Esophagus squamous epithelium (tissue), 4 donors: Measurements from ENCODE around the gene PCDHB4. TPM values are rescaled to one million over a fixed set of nuclear protein-coding genes. Genes with fewer than 3 reads are reported as not detected.

Experiments
- total RNA-seq, 4 donors: library from RNA; depleted of rRNA; stranded (reverse); fragments of >200 nt; gene quantifications; one replicate each; pipeline ENCODE4 v1.1.0, GENCODE V29; 2016

Gene PCDHB4
- total RNA-seq, 4 donors from 2014 or later = 0.30 to 2.4 (median 1.3) TPM

Other genes with a start within 250 kb of the PCDHB4 start
- under 1 TPM in 2 of 4 donors, not detected in 2; 0.15 to 0.26 TPM for gene PCDHA12, start 246.5 kb upstream of the PCDHB4 start, total RNA-seq
- gene PCDHA13, start 239.7 kb upstream of the PCDHB4 start, total RNA-seq = under 1 TPM in 1 of 4 donors, not detected in 3; 0.19 TPM
- gene PCDHAC1, start 195.5 kb upstream of the PCDHB4 start, total RNA-seq = under 1 TPM in 3 of 4 donors, not detected in 1; 0.06 to 0.27 (median 0.19) TPM
- 1 to 10 TPM in 1 of 4 donors, under 1 TPM in 1, not detected in 2; 0.19 to 2.2 TPM for gene PCDHAC2, start 155.3 kb upstream of the PCDHB4 start, total RNA-seq
- not detected for gene PCDHB1, start 70.4 kb upstream of the PCDHB4 start, total RNA-seq
- 1 to 10 TPM in 2 of 4 donors, under 1 TPM in 2; 0.53 to 2.3 (median 0.97) TPM for gene PCDHB2, start 27.2 kb upstream of the PCDHB4 start, total RNA-seq
- under 1 TPM; 0.30 to 0.76 (median 0.71) TPM for gene PCDHB3, start 21.3 kb upstream of the PCDHB4 start, total RNA-seq
- 1 to 10 TPM in 2 of 4 donors, under 1 TPM in 2; 0.11 to 1.3 (median 0.86) TPM for gene PCDHB5, start 13.4 kb downstream of the PCDHB4 start, total RNA-seq
- gene PCDHB6, start 28.2 kb downstream of the PCDHB4 start, total RNA-seq = under 1 TPM in 1 of 4 donors, not detected in 3; 0.19 TPM
- gene PCDHB7, start 50.8 kb downstream of the PCDHB4 start, total RNA-seq = under 1 TPM in 3 of 4 donors, not detected in 1; 0.76 to 0.95 (median 0.87) TPM
- under 1 TPM in 3 of 4 donors, not detected in 1; 0.09 to 0.38 (median 0.32) TPM for gene PCDHB8, start 56.0 kb downstream of the PCDHB4 start, total RNA-seq
- 1 to 10 TPM in 1 of 4 donors, under 1 TPM in 3; 0.11 to 1.3 (median 0.61) TPM for gene PCDHB16, start 60.6 kb downstream of the PCDHB4 start, total RNA-seq
- under 1 TPM in 3 of 4 donors, not detected in 1; 0.30 to 0.57 (median 0.44) TPM for gene PCDHB9, start 65.3 kb downstream of the PCDHB4 start, total RNA-seq
- gene PCDHB10, start 70.5 kb downstream of the PCDHB4 start, total RNA-seq = 1 to 10 TPM in 2 of 4 donors, under 1 TPM in 2; 0.26 to 1.3 (median 0.76) TPM
- gene PCDHB11, start 77.8 kb downstream of the PCDHB4 start, total RNA-seq = 1 to 10 TPM in 1 of 4 donors, under 1 TPM in 3; 0.26 to 2.1 (median 0.49) TPM
- 1 to 10 TPM in 3 of 4 donors, under 1 TPM in 1; 0.22 to 2.6 (median 1.6) TPM for gene PCDHB12, start 86.9 kb downstream of the PCDHB4 start, total RNA-seq
- gene PCDHB13, start 92.1 kb downstream of the PCDHB4 start, total RNA-seq = 1 to 10 TPM; 2.0 to 2.7 (median 2.3) TPM
- 1 to 10 TPM; 1.5 to 2.9 (median 2.4) TPM for gene PCDHB14, start 101.5 kb downstream of the PCDHB4 start, total RNA-seq
- gene PCDHB15, start 123.6 kb downstream of the PCDHB4 start, total RNA-seq = 1 to 10 TPM in 2 of 4 donors, under 1 TPM in 2; 0.09 to 1.3 (median 1.0) TPM
- gene SLC25A2, start 182.2 kb downstream of the PCDHB4 start, total RNA-seq = 1 to 10 TPM in 1 of 4 donors, under 1 TPM in 3; 0.29 to 2.2 (median 0.87) TPM
- 10 to 100 TPM; 29.8 to 42.3 (median 35.6) TPM for gene TAF7, start 199.0 kb downstream of the PCDHB4 start, total RNA-seq
- gene PCDHGA1, start 208.7 kb downstream of the PCDHB4 start, total RNA-seq = under 1 TPM; 0.19 to 0.66 (median 0.34) TPM
- 1 to 10 TPM in 1 of 4 donors, under 1 TPM in 3; 0.15 to 2.9 (median 0.61) TPM for gene PCDHGA2, start 216.9 kb downstream of the PCDHB4 start, total RNA-seq
- gene PCDHGA3, start 222.0 kb downstream of the PCDHB4 start, total RNA-seq = 1 to 10 TPM in 1 of 4 donors, under 1 TPM in 3; 0.45 to 1.5 (median 0.52) TPM
- 1 to 10 TPM in 3 of 4 donors, under 1 TPM in 1; 0.29 to 1.9 (median 1.5) TPM for gene PCDHGB1, start 228.3 kb downstream of the PCDHB4 start, total RNA-seq
- 1 to 10 TPM in 2 of 4 donors, under 1 TPM in 2; 0.12 to 2.9 (median 1.1) TPM for gene PCDHGA4, start 233.2 kb downstream of the PCDHB4 start, total RNA-seq
- gene PCDHGB2, start 238.2 kb downstream of the PCDHB4 start, total RNA-seq = 1 to 10 TPM in 3 of 4 donors, under 1 TPM in 1; 0.09 to 2.9 (median 1.8) TPM
- gene PCDHGA5, start 242.3 kb downstream of the PCDHB4 start, total RNA-seq = 1 to 10 TPM in 3 of 4 donors, under 1 TPM in 1; 0.38 to 2.3 (median 1.8) TPM
- gene PCDHGB3, start 248.4 kb downstream of the PCDHB4 start, total RNA-seq = 1 to 10 TPM in 3 of 4 donors, under 1 TPM in 1; 0.26 to 2.7 (median 2.2) TPM